Measurements from ENCODE around the gene SPAAR.

DNA sequence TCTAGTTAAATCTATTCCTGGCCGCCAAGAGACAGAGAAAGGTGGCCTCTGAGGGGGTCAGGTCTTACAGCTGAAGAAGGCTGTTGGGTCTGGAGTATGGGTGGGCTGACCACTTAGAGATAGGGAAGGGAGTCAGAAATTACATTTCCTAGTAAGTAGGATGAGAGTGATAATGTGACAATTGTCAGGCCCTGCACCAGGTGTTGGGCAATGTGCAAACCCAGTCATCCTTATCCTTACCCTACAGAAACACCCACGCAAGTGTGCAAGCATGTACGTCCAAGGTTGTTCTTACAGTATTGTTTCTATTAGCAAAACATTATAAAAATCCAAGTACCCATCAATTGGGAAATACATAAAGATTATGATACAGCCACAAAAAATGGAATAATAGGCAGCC lies 9.5 kb downstream of the SPAAR start:
- TF ChIP-seq, protein P1, sequence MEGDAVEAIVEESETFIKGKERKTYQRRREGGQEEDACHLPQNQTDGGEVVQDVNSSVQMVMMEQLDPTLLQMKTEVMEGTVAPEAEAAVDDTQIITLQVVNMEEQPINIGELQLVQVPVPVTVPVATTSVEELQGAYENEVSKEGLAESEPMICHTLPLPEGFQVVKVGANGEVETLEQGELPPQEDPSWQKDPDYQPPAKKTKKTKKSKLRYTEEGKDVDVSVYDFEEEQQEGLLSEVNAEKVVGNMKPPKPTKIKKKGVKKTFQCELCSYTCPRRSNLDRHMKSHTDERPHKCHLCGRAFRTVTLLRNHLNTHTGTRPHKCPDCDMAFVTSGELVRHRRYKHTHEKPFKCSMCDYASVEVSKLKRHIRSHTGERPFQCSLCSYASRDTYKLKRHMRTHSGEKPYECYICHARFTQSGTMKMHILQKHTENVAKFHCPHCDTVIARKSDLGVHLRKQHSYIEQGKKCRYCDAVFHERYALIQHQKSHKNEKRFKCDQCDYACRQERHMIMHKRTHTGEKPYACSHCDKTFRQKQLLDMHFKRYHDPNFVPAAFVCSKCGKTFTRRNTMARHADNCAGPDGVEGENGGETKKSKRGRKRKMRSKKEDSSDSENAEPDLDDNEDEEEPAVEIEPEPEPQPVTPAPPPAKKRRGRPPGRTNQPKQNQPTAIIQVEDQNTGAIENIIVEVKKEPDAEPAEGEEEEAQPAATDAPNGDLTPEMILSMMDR (IDR thresholded peaks at IDR 0.05), result no peak
- TF ChIP-seq POLR2A (IDR thresholded peaks at IDR 0.05) (no peak), POLR2AphosphoS5 (IDR thresholded peaks at IDR 0.05; ENCODE audit: insufficient read depth in 1 of 2, low read depth in 1 of 2) (no peak)
